PC-9 (cell line): Measurements from ENCODE around the gene MRPL27. TPM values are rescaled to one million over a fixed set of nuclear protein-coding genes. Genes with fewer than 3 reads are reported as not detected.

ENCODE experiments used
- BruUV-seq: library from RNA; stranded (reverse); fragments of 400-500 nt; replicated peaks from 2 replicates; lab custom pipeline; 2021; lab: Mats Ljungman, UMichigan
- CTCF ChIA-PET: fragments of 300-600 bp; sonication (Branson Sonifier 250); formaldehyde crosslinking; loops from one replicate; lab custom pipeline; 2022; ENCODE audit warnings: antibody characterized with exemption; lab: Charles Lee
- POLR2A ChIA-PET: fragments of 300-600 bp; sonication (Branson Sonifier 250); formaldehyde crosslinking; loops from one replicate; lab custom pipeline; 2022; ENCODE audit warnings: antibody characterized with exemption; ENCODE audit not compliant: unreplicated experiment; lab: Charles Lee
- DNase-seq, 2 experiments: peaks; one replicate each; pipeline versions ENCODE4 v3.0.0 to v3.0.0-alpha.2; 2015 to 2022; ENCODE audit warnings: mixed read lengths in 1 of 2
- H2AFZ ChIP-seq: fragments of 200-600 bp; sonication (generic); 2 replicates; pipeline ENCODE4 v1.8.1; 2017; ENCODE audit warnings: antibody characterized with exemption
- H3F3A ChIP-seq: fragments of 200-600 bp; sonication (generic); 2 replicates; pipeline ENCODE4 v1.8.1; 2017; ENCODE audit warnings: antibody characterized with exemption, mild to moderate bottlenecking, low read depth; ENCODE audit not compliant: insufficient read depth
- H3K27ac ChIP-seq: fragments of 200-600 bp; sonication (generic); 2 replicates; pipeline ENCODE4 v1.6.1; 2016; ENCODE audit warnings: mixed run types
- H3K27me3 ChIP-seq: fragments of 200-600 bp; sonication (generic); 2 replicates; pipeline ENCODE4 v1.6.1; 2016; ENCODE audit warnings: low read depth, mixed run types; ENCODE audit not compliant: insufficient read depth
- H3K36me3 ChIP-seq: fragments of 200-600 bp; sonication (generic); 2 replicates; pipeline ENCODE4 v1.6.1; 2016; ENCODE audit warnings: low read depth, mixed run types
- H3K4me1 ChIP-seq: fragments of 200-600 bp; sonication (generic); replicated peaks from 2 replicates; pipeline ENCODE4 v1.6.1; 2016; ENCODE audit warnings: mixed run types; ENCODE audit not compliant: insufficient read depth
- H3K4me2 ChIP-seq: fragments of 200-600 bp; sonication (generic); 2 replicates; pipeline ENCODE4 v1.6.1; 2017; ENCODE audit warnings: mixed run types
- H3K4me3 ChIP-seq: fragments of 200-600 bp; sonication (generic); 2 replicates; pipeline ENCODE4 v1.6.1; 2016; ENCODE audit warnings: mixed run types
- H3K79me2 ChIP-seq: fragments of 200-600 bp; sonication (generic); 2 replicates; pipeline ENCODE4 v1.6.1; 2017; ENCODE audit warnings: low read depth, mixed run types
- H3K9me2 ChIP-seq: fragments of 200-600 bp; sonication (generic); 2 replicates; pipeline ENCODE4 v1.8.1; 2017; ENCODE audit warnings: mild to moderate bottlenecking; ENCODE audit not compliant: insufficient read depth
- H3K9me3 ChIP-seq: fragments of 200-600 bp; sonication (generic); 2 replicates; pipeline ENCODE4 v1.8.1; 2016; ENCODE audit warnings: low read depth; ENCODE audit not compliant: insufficient read depth
- H4K20me1 ChIP-seq: fragments of 200-600 bp; sonication (generic); 2 replicates; pipeline ENCODE4 v1.8.1; 2017; ENCODE audit not compliant: insufficient read depth
- EZH2 ChIP-seq: fragments of 200-600 bp; sonication (generic); IDR thresholded peaks from 2 replicates; pipeline ENCODE4 v1.8.0; 2017; ENCODE audit warnings: antibody characterized with exemption, low read depth
- intact Hi-C: fragments of 100-400 bp; cut with micrococcal nuclease; formaldehyde crosslinking; loops from one replicate; pipeline ENCODE4 v1.10.0; 2022; ENCODE audit not compliant: unreplicated experiment
- total RNA-seq: library from RNA; stranded (reverse); gene quantifications from 2 replicates; pipeline ENCODE4 v1.2.3, GENCODE V29; 2021
- TF ChIP-seq, protein P1 (sequence below): fragments of 200-600 bp; sonication (generic); conservative IDR thresholded peaks from 2 replicates; pipeline ENCODE4 v1.6.1; 2017; ENCODE audit warnings: mixed run types, antibody characterized with exemption, mild to moderate bottlenecking, moderate library complexity

The MRPL27 gene
- total RNA-seq, 1 experiment from 2014 or later: 48.3 TPM

DNA sequence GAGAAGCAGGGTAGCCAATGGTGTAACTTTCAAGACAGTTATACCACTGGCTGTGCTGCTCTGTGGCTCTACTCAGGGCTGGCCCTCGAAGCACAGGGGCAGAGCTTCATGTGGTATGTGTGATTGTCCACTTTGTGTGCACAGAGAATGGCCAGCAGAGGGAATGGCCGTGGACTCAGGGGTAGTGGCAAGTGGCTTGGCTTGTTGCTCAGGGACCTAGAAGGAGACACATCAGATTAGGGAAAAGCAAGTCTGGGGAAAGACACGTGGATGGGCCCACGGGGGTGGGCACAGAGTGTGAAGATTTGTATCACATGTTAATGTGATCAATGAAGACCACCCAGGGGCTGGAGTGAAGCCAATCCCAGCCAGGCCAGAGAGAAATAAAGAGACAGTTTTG, 47.1 kb downstream of the MRPL27 start:
- no TSS peak for BruUV-seq

DNA sequence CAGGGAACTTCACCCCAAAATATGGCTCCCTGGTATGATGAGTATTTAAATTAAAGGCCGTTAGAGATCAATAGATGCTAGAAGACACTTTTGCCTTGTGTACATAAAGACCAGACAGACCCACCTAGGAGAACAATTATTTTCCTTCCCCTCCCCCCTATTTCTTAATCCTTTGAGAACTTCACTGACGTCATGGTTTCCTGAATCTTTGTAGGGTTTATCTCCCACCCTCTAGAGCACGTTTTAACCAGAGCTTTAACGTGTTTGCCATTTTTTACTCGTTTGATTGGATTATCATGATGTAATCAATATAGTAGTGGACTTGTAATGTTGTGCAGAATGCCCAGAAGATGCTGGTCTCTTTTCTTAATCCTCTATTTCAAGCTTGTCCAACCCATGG, 49.9 kb downstream of the MRPL27 start:
- H3K9me3 ChIP-seq: no peaks in the 10 kb centered on the region
- no peaks in the 10 kb centered on the region for H3K9me2 ChIP-seq
- H3K36me3 ChIP-seq: no peaks in the 10 kb centered on the region
- H2AFZ ChIP-seq: no peak overlapping the region
- no peak for TF ChIP-seq EZH2
- TF ChIP-seq, protein P1, sequence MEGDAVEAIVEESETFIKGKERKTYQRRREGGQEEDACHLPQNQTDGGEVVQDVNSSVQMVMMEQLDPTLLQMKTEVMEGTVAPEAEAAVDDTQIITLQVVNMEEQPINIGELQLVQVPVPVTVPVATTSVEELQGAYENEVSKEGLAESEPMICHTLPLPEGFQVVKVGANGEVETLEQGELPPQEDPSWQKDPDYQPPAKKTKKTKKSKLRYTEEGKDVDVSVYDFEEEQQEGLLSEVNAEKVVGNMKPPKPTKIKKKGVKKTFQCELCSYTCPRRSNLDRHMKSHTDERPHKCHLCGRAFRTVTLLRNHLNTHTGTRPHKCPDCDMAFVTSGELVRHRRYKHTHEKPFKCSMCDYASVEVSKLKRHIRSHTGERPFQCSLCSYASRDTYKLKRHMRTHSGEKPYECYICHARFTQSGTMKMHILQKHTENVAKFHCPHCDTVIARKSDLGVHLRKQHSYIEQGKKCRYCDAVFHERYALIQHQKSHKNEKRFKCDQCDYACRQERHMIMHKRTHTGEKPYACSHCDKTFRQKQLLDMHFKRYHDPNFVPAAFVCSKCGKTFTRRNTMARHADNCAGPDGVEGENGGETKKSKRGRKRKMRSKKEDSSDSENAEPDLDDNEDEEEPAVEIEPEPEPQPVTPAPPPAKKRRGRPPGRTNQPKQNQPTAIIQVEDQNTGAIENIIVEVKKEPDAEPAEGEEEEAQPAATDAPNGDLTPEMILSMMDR: no peak
- ChIA-PET CTCF (no interaction called here), POLR2A (no interaction called here)
- no TSS peak for BruUV-seq
- no peak overlapping the region for H3K4me2 ChIP-seq
- no peak overlapping the region for H3K27ac ChIP-seq
- H4K20me1 ChIP-seq: no peaks in the 10 kb centered on the region
- H3K4me1 ChIP-seq: no peaks in the 10 kb centered on the region
- H3F3A ChIP-seq: no peaks in the 10 kb centered on the region
- H3K79me2 ChIP-seq: no peaks in the 10 kb centered on the region
- H3K4me3 ChIP-seq: no peak overlapping the region
- DNase-seq: no peak
- intact Hi-C loops: no loop called here
- H3K27me3 ChIP-seq: peaks cover 7% of the 10 kb centered on the region; the same call in 1 of the 2 replicates

More for the DNA sequence above, 47.1 kb downstream of the MRPL27 start:
- TF ChIP-seq EZH2: no peak
- TF ChIP-seq, protein P1: no peak
- H2AFZ ChIP-seq: no peak overlapping the region
- H3K4me2 ChIP-seq: no peak overlapping the region
- no peak overlapping the region for H3K4me3 ChIP-seq
- no peaks in the 10 kb centered on the region for H3K79me2 ChIP-seq
- no peaks in the 10 kb centered on the region for H3K36me3 ChIP-seq
- intact Hi-C loops: no loop called here
- H3K27ac ChIP-seq: no peak overlapping the region
- no peaks in the 10 kb centered on the region for H3K9me2 ChIP-seq
- ChIA-PET CTCF (no interaction called here), POLR2A (no interaction called here)
- no peaks in the 10 kb centered on the region for H3K4me1 ChIP-seq
- H3K27me3 ChIP-seq: no peaks in the 10 kb centered on the region
- DNase-seq: no peak
- H3K9me3 ChIP-seq: no peaks in the 10 kb centered on the region
- no peaks in the 10 kb centered on the region for H3F3A ChIP-seq
- H4K20me1 ChIP-seq: no peaks in the 10 kb centered on the region

DNA sequence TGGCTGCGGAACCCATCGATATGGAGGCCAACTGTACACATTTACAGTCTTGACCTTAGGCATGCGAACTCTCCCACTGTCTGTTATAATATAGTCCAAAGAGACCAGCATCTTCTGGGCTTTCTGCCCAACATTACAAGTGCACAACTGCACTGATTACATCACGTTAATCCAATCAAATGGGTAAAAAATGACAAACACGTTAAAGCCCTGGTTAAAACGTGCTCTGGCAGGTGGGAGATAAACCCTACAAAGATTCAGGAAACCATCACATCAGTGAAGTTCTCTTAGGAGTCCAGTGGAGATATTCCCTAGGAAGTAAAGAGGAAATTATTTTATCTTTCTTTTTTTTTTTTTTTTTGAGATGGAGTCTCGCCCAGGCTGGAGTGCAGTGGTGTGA, 50.7 kb downstream of the MRPL27 start:
- CTCF ChIA-PET: no interaction called here
- BruUV-seq: no TSS peak
- POLR2A ChIA-PET: no interaction called here

More for the DNA sequence above, 50.7 kb downstream of the MRPL27 start:
- Histone ChIP-seq H2AFZ (no peak overlapping the region), H3K4me2 (no peak overlapping the region), H3K9me3 (no peaks in the 10 kb centered on the region), H3K4me3 (no peak overlapping the region), H3K27me3 (peaks cover 7% of the 10 kb centered on the region; the same call in 1 of the 2 replicates), H3K9me2 (no peaks in the 10 kb centered on the region), H3F3A (no peaks in the 10 kb centered on the region), H3K27ac (no peak overlapping the region), H3K79me2 (no peaks in the 10 kb centered on the region), H3K4me1 (no peaks in the 10 kb centered on the region), H4K20me1 (no peaks in the 10 kb centered on the region), H3K36me3 (no peaks in the 10 kb centered on the region)
- intact Hi-C loops: no loop called here
- no peak for DNase-seq
- TF ChIP-seq, protein P1: no peak
- no peak for TF ChIP-seq EZH2
